Adipose tissue (tissue), 3 donors: ENCODE results near the gene GGT5. TPM values are rescaled to one million over a fixed set of nuclear protein-coding genes. Genes with fewer than 3 reads are reported as not detected.

ENCODE experiments used
- H3K27ac ChIP-seq: one replicate; pipeline ENCODE4 v1.5.1; 2013; ENCODE audit warnings: low read depth, low read length
- WGBS, 3 donors: extraction: QIAGEN DNeasy Blood & Tissue Kit; methylation state at CpG; one replicate each; pipeline ENCODE4 v1.1.7; 2013; 5-methylcytosine and 5-hydroxymethylcytosine counted together
- polyA plus RNA-seq, 3 donors: library from polyadenylated mRNA; stranded (reverse); fragments of 200-250 nt; gene quantifications; one replicate each; pipeline ENCODE4 v1.2.3, GENCODE V29; 2013
- donor health status: healthy with polysubstance abuse.
- donor health status: Bipolar disorder and iron deficiency.
- donor health status: healthy.

GGT5 gene
- polyA plus RNA-seq, 3 donors = 15.7 to 68.7 (median 51.3) TPM

DNA sequence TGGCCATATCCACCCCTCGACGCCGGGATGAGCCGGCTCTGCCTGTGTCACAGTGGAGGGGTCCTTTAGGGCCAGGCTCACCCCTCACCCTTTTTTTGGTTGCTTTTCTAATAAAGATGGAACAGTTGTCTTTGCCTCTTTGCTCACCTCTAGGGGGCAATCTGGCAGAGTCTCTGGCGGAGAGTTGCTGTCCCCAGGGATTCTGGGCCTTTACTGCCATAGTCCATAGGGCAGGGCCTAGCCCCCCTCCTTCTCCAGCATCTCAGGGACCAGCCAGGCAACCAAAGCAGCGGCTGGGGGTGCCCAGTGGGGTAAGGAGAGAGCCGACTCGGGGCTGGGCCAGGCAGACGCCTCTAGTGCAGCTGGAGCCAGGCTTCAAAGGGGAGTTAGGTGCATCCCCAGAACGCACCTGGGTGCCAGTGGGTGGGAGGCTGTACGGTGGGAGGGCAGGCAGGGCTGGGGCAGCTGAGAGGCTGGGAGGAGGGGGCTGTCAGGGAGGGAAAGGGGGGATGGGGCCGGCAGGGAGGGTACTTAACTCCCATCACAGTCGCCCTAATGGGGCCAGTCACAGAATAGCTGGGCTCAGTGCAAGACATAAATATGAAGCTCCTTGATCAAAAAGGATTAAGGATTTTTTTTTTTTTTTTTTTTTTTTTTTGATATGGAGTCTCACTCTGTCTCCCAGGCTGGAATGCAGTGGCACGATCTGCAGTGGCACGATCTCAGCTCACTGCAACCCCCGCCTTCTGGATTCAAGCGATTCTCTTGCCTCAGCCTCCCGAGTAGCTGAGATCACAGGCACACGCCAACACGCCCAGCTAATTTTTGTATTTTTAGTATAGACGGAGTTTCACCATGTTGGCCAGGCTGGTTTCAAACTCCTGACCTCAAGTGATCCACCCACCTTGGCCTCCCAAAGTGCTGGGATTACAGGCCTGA, 66.1 kb downstream of the GGT5 start:
- no peak overlapping the region for H3K27ac ChIP-seq
- 86 to 89% (median 87%) methylated on average over 21 of the region's 21 CpGs for WGBS, 3 donors

DNA sequence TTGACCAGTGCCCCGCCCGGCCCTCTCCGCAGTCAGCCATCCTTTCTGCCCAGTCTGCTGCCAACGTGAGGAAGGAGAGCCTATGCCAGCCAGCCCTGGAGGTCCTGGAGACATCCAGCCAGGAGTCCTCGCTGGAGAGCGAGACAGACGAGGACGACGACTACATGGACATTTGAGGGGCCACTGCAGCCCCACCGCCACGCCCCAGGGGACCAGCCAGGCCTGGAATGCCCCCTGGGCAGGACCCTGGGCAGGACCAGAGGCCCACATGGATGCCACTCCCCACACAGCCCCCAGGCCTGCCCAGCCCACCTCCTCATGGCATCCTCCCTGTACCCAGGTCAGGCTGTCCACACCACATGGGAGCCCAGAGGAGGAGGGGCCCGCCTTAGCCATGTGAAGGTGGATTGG, 66.9 kb downstream of the GGT5 start:
- H3K27ac ChIP-seq = no peak overlapping the region

DNA sequence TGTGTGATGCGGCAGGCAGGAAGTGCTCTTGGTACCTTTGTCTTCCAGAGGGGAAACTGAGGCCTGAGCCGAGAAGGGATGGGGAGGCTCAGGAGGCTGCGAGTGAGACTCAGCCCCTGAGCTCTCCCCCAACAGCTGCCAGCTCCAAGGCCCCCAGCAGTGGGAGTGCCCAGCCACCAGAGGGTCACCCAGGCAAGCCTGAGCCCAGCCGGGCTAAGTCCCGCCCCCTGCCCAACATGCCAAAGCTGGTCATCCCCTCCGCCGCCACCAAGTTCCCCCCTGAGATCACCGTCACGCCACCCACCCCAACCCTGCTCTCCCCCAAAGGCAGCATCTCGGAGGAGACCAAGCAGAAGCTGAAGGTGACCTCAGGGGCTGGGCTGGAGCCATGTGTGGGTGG, 67.4 kb downstream of the GGT5 start:
- WGBS, 3 donors = 85 to 94% (median 93%) methylated on average over 10 of the region's 10 CpGs
- no peak overlapping the region for H3K27ac ChIP-seq

More for the DNA sequence above, 66.9 kb downstream of the GGT5 start:
- 90 to 94% (median 93%) methylated on average over 12 of the region's 12 CpGs for WGBS, 3 donors

DNA sequence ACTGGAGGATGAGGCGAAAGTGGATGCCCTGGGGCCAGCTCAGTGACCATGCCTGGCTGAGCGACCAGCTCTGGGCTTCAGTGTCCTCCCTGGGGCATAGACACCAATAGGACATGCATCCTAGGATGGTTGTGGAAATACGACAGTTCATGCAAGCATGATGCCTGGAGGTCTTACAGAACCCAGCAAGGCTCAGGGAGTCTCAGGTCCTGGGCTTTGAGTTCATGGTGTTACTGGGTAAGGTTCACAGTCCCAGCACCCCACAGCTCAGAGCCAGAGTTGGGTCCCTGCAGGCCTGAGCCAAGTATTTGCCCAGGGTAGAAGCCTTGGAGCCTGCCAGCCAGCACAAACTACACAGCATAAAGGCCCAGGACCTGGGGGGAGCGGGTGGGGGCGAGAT, 67.8 kb downstream of the GGT5 start:
- 84 to 91% (median 90%) methylated on average over 5 of the region's 5 CpGs for WGBS, 3 donors
- no peak overlapping the region for H3K27ac ChIP-seq

GRCh38 chr22:24176630-24177029, 68.3 kb downstream of the GGT5 start:
- no peak overlapping the region for H3K27ac ChIP-seq
- WGBS, 3 donors = 73 to 89% (median 82%) methylated on average over 10 of the region's 10 CpGs

GRCh38 chr22:24176040-24176439, 68.8 kb downstream of the GGT5 start:
- H3K27ac ChIP-seq = no peak overlapping the region
- WGBS, 3 donors = 91 to 96% (median 91%) methylated on average over 11 of the region's 11 CpGs

DNA sequence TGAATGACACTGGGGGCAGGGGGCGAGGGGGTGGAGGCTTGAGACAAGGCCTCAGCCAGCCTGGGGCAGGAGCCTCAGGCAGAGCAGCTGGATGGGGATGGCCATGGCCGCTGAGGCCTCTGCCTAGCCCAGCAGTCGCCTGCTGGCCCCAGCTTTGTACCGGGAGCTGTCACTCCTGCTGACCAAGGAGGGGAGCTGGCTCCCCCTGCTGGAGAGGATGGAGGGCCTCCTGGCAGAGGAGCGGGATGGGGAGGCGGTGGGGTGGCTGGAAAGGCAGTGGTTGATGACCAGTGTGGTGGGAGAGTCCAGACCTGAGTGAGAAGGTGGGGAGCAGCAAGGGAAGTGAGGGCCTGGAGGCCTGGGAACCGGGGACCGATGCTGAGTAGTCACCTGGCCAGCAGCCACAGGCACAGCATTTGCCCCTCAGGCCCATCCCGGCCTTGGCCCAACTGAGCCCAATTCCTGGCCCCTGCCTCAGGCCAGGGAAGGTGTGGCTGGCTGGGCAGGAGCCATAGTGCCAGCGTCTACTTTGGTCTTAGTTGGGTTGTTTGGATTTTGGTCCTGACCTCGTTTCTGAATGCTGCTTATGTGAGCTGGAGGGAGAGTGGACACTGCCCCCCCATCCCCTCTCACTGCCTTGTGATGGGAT, 69.6 kb downstream of the GGT5 start:
- WGBS, 3 donors = 52 to 61% (median 60%) methylated on average over 11 of the region's 11 CpGs
- no peak overlapping the region for H3K27ac ChIP-seq

- WGBS, 3 donors = 91 to 93% (median 93%) methylated on average over 12 of the region's 12 CpGs
- H3K27ac ChIP-seq = no peak overlapping the region
Observed at GRCh38 chr22:24171822-24172221, 73.1 kb downstream of the GGT5 start.

GRCh38 chr22:24170632-24171031, 74.2 kb downstream of the GGT5 start:
- WGBS, 3 donors = 79 to 93% (median 90%) methylated on average over 5 of the region's 5 CpGs
- H3K27ac ChIP-seq = no peak overlapping the region

- WGBS, 3 donors = 88 to 92% (median 89%) methylated on average over 12 of the region's 12 CpGs
Observed at GRCh38 chr22:24170188-24170587, 74.7 kb downstream of the GGT5 start.

More at GRCh38 chr22:24170188-24170587, 74.7 kb downstream of the GGT5 start:
- H3K27ac ChIP-seq = no peak overlapping the region

Other genes starting within 250 kb of the GGT5 start
- not detected for gene GSTT4, start 239.6 kb downstream of the GGT5 start, polyA plus RNA-seq
- gene CABIN1, start 233.8 kb downstream of the GGT5 start, polyA plus RNA-seq = 10 to 100 TPM; 11.2 to 21.0 (median 14.2) TPM
- gene SUSD2, start 63.6 kb downstream of the GGT5 start, polyA plus RNA-seq = 1 to 10 TPM in 2 of 3 donors, under 1 TPM in 1; 0.77 to 9.3 (median 6.3) TPM
- 10 to 100 TPM in 2 of 3 donors, 1 to 10 TPM in 1; 8.8 to 14.7 (median 10.2) TPM for gene SPECC1L, start 25.7 kb upstream of the GGT5 start, polyA plus RNA-seq
- gene ADORA2A, start 182.5 kb upstream of the GGT5 start, polyA plus RNA-seq = 1 to 10 TPM in 2 of 3 donors, under 1 TPM in 1; 0.90 to 2.5 (median 1.1) TPM